Measurements from ENCODE around the gene MPHOSPH9.

MPHOSPH9 gene, protein sequence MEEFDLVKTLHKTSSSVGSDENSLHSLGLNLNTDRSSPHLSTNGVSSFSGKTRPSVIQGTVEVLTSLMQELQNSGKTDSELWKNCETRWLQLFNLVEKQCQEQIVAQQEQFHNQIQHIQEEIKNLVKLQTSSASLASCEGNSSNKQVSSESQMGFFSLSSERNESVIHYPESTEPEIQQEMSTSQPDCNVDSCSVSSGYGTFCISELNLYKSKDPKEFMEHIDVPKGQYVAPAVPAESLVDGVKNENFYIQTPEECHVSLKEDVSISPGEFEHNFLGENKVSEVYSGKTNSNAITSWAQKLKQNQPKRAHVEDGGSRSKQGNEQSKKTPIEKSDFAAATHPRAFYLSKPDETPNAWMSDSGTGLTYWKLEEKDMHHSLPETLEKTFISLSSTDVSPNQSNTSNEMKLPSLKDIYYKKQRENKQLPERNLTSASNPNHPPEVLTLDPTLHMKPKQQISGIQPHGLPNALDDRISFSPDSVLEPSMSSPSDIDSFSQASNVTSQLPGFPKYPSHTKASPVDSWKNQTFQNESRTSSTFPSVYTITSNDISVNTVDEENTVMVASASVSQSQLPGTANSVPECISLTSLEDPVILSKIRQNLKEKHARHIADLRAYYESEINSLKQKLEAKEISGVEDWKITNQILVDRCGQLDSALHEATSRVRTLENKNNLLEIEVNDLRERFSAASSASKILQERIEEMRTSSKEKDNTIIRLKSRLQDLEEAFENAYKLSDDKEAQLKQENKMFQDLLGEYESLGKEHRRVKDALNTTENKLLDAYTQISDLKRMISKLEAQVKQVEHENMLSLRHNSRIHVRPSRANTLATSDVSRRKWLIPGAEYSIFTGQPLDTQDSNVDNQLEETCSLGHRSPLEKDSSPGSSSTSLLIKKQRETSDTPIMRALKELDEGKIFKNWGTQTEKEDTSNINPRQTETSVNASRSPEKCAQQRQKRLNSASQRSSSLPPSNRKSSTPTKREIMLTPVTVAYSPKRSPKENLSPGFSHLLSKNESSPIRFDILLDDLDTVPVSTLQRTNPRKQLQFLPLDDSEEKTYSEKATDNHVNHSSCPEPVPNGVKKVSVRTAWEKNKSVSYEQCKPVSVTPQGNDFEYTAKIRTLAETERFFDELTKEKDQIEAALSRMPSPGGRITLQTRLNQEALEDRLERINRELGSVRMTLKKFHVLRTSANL

DNA sequence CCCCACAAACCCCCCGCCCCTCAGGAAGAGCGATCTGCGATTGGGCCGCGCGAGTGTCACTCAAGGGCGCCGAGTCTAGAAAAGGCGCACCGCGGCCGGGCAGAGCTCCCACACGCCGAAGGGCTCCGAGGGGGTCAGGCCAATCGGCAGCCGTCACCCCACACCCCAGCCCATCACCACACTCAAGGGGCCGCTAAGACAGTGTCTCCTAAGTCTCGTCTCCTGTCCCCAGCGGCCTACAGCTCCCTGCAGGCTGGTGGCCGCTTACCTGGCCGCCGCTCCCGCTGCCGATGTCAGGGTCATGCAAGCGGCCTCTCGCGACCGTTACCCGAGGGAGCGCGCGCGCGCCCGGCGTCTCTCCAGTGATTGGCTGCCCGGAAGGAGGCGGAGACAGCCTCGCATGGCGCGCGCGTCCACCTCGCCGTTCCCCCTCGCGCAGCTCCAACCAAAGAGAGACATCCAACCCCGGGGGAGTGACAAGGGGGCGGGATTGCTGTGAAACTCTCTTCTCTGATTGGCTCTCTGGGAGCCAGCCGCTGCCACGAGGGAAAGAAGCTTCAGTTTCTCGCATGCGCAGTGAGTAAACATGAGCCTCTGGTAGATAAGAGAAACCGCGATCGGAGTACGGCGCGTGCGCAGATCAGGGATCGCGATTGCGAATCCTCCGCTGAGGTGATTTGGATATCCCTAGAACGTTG is at the start of gene MPHOSPH9, which contains the start of gene MTRFR:
MPHOSPH9 (minus strand) TSS at position 335 of the 698 bp plus-strand sequence. CDS start 2,777 bp downstream, outside the sequence.
MTRFR (plus strand) TSS at position 630 of the 698 bp plus-strand sequence. CDS start 20,239 bp downstream, outside the sequence.
- in situ Hi-C loops (cut with MboI; ENCODE audit: low sequenced_read_pairs), result loop anchor here (25.0 kb wide), 1 partner anchor 396 kb away; the partner anchor contains the start of gene HIP1R

DNA sequence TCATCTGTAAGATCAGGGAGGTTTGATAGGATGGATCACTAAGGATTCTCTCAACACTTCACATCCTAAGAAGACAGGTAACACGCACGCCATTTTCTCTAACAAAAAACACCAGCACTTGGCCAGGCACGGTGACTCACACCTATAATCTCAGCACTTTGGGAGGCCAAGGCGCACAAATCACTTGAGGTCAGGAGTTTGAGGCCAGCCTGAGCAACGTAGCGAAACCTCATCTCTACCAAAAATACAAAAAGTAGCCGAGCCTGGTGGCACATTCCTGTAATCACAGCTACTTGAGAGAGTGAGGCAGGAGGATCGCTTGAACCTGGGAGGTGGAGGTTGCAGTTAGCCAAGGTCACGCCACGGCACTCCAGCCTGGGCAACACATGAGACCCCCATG is 49.2 kb upstream of the MPHOSPH9 start:
- in situ Hi-C loops (cut with MboI; ENCODE audit: low sequenced_read_pairs), result no loop called here

DNA sequence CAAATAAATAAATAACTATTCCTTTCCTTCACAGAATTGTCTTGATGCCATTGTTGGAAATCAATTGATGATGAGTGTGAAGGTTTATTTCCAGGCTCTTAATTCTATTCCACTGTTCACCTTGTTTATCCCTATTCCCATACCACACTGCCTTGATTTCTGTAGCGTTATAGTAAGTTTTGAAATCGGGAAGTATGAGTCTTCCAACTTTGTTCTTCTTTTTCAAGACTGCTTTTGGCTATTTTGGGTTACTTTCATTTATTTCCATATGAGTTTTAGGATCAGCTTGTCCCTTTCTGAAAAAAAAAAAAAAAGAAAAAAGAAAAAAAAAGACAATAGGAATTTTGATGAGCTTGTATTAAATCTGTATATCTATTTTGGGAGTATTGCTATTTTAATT is 48.0 kb upstream of the MPHOSPH9 start:
- in situ Hi-C loops (cut with MboI; ENCODE audit: low sequenced_read_pairs), result no loop called here

DNA sequence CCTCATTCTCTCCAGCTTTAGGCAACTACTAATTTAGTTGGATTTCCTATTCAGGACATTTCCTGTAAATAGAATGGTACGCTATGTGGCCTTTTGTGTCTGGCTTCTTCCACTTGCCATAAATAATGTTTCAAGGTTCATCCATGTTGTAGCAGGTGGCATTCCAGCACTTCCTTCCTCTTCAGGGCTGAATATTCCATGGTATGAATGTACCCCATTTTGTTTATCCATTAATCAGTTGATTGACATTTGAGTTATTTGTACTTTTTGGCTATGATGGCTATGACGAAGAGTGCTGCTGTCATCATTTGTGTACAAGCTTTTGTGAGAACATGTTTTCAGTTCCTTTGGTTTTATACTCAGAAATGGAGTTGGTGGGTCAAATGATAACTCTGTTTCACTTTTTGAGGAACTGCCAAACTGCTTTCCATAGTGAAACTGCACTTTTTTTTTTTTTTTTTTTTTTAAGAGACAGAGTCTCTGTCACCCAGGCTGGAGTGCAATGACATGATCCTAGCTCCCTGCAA is 45.2 kb upstream of the MPHOSPH9 start:
- in situ Hi-C loops (cut with MboI; ENCODE audit: low sequenced_read_pairs), result no loop called here

DNA sequence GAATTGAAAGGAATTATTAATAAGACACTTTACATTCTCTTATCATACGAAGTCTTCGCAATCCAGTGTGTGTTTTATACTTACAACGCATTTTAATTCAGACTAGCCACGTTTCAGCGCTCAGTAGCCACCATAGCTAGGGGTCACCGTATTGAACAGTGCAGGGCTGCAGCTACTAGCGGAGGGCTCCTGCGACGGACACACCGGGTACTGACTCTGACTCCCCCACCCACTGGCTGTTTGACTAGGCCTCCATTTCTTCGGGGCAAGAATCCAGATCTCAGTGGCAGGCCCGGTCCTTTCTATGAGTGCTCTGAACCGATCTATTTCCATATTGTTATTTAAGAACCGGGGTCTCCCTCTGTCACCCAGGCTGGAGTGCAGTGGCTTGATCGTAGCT is 40.2 kb upstream of the MPHOSPH9 start:
- in situ Hi-C loops (cut with MboI; ENCODE audit: low sequenced_read_pairs), result no loop called here

DNA sequence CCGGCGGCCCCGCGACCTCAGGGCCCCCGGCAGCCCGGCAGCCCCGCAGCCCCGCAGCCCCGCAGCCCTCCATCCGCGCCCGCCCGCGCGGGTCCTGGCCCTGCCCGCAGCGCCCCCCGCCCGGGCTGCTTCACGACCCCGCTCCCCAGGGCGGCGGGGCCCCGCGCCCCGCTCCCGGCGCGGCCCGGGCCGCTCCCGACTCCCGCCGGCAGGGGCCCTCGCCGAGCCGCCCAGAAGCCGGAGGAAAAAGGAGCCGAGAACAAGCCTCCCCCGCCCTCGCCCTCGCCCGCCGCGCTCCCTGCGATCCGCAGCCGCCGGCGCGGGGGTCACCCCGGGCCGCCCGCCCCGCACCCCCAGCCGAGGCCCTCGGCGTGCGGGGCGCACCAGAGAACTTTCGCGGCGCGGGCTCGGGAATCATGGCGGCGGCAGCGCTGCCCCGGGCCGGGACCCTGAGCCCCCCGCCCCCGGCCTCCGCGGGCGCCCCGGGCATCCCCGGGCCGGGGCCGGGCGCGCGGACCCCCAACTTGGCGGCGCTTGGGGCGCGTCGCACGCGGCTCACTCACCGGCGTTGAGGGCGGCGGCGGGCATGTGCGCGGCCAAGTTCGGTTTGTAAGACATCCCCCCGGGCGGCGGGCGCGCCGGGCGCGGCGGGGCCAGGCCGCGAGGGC is 38.2 kb upstream of the MPHOSPH9 start:
- in situ Hi-C loops (cut with MboI; ENCODE audit: low sequenced_read_pairs), result no loop called here

DNA sequence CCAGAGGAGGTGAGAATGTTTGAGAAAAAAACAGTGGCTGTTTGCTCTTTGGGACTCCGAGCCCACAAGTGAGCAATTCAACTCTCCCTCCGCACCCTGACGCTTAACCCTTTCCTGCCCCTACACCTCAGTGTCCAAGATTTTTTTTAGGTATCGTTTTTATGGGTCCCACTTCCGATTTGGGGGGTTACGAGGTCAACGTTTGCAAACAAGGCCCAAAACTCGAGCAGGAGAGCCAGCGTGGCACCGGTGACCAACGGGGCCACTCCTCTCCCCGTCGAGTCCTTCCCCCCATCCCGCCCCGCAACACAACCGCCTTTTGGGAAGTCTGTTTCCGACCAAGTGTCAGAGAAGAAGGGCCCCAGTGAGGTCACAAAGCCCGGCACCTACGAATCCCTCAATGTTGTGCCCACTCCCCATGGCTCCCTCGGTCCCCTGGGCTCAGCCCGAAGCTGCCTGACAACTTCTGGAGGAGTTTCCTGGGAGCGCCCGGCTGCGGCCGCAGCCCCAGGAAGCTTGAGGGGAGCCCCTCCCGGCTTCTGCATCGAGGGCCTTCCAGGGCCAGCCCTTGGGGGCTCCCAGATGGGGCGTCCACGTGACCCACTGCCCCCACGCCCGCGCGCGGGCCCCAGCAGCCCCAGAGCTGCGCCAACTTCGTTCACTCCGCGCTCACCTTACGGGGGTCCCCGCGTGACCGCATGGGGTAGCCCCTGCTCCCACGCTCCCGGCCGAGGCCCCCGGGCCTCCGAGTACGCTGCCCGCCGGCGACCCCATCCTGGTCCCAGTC is 37.5 kb upstream of the MPHOSPH9 start:
- in situ Hi-C loops (cut with MboI; ENCODE audit: low sequenced_read_pairs), result no loop called here

DNA sequence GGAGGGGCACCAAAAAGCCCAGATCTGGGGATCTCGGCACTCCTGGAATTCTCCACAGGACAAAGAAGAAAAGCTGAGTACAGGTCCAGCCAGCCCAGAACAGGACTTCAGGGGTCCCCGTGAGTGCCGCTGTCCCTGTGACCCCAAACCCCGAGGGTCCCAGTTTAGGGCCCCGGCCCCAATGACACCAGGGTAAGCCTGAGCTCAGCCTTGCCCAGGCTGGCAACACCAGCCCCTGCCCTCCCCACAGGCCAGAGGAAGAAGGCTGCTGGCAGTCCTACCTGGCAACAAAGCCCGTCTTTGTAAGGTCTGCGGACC is 36.9 kb upstream of the MPHOSPH9 start:
- in situ Hi-C loops (cut with MboI; ENCODE audit: low sequenced_read_pairs), result no loop called here

DNA sequence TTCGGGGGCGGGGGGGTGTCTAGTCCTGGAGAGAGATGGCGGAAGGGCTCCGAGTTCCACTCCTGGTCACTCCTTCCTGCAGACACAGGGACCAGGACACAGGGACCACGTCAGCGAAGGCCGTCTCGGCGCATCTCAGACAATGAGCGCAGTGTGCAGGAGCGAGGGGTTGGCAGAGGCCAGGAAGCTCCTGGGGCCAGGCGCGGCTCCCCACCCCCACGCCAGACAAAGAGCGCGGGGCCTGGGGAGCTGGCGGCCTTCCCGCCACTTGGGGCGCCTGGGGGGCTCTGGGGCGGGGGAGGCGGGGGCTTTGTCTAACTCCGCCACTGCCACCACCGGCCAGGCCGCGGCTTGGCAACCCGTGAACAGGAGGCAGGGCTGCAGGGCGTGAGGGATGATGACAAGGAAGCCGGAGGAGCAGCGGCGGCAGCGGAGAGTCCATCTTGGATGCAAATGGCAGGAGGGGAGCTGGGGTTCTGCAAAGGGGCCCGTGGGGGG is 36.5 kb upstream of the MPHOSPH9 start:
- in situ Hi-C loops (cut with MboI; ENCODE audit: low sequenced_read_pairs), result no loop called here

DNA sequence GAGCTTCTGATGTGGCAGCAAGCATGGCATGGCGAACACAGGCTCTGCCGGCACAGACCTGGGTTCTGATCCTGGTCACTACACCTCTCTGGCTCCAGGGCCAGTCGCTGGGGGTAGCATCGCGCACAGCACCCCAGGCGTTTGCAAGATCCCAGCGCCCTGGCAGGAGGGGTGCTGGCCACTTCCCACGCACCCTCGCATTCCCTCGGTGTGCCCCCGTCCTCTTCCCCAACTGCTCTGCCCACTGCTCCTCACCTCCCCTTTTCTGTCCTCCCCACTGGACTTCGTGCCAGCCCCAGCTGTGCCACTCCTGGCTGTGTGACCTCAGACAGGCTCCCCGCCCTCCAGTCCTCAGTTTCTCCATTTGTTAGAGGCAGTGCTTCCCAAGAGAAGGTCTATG is 35.9 kb upstream of the MPHOSPH9 start:
- in situ Hi-C loops (cut with MboI; ENCODE audit: low sequenced_read_pairs), result no loop called here

DNA sequence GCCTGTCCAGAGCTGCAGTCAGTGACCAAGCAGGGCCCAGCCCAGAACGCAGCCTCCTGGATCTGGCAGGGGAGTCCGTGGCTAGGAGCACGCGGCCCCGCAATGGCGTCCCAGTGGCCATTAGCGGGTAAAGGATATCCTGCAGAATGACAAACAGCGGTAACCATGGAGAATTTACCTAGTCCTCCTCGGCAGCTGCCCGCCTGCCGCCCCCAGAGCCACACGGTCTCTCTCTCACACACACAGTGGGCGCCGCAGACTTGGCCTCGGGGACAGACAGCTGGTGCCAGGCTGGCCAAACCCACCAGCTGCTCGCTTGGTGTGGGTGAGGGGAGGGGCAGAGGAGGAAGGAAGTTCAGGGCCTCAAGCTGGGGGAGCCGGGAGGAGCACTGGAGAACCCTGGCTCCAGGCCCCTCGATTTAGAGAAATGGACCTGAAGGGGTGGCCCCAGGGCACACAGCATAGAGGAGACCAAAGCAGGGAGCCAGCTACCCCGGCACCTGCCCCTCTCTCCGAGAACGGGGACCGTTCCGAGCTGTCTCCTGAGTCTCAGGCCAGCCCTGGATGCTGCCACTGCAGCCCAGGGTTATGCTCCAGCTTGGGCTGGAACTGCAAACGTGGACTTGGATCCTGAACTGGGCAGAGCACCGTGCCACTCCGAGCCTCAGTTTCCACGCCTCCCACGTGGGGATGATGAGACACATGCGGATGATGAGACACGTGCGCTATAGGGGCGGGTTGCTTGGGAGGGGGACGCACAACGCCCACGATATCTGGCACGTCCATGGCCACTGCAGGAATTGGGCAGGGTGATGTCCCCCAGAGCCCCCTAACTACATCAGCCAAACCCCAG is 35.3 kb upstream of the MPHOSPH9 start:
- in situ Hi-C loops (cut with MboI; ENCODE audit: low sequenced_read_pairs), result no loop called here

DNA sequence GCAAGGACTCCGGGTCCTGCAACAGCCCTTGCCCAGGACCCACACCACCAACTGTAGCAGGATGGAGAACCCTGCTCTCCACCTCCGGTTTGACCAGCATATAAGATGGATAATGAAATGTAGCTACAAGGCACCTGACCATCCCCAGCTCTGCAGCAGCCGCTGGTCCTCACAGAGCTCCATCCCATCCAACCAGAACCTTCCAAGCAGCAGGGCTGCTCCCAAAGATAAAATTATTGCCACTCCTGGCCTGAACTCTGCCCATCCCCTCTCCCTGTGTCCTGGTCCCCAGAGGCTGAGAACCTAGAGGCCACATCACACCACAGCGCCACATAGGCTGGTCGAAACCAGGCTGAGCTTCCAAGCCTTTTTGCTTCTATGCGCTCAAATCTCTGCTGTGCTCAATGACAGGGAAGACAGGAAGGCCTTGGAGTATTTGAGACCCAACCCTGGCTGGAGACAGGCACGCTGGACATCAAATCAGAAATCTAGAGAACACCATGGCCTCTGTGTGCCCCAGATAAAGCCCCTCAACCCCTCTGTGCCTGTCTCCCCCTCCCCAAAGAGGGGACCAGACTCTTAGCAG is 34.5 kb upstream of the MPHOSPH9 start:
- in situ Hi-C loops (cut with MboI; ENCODE audit: low sequenced_read_pairs), result no loop called here

DNA sequence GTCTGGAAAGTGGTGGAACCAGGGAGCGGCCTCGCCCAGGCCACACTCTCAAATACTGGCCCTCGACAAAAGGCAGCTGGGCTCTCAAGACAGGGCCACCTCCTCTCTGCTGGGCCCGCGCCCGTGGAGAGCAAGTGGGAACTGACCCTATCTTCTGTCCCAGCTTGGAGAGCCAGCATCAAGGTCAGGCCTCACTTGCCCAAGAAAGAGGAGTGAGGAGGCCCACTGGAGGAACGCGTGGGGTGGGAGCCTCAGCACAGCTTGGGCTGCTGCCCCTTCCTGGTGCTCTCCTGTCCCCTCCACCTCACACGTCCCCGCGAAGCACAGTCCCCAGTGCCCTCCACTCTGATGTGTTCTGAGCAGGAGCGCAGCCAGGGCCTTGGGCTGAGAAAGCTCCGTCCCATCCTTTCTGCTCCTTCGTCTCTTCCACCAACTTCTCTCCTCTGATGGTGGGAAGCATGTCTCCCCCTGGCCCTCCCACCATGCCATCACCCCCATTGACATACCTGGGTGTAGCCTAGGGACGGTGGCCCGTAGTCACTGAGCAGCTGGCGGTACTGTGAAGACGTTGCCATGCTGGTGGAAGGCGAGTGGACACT is 33.8 kb upstream of the MPHOSPH9 start:
- in situ Hi-C loops (cut with MboI; ENCODE audit: low sequenced_read_pairs), result no loop called here

DNA sequence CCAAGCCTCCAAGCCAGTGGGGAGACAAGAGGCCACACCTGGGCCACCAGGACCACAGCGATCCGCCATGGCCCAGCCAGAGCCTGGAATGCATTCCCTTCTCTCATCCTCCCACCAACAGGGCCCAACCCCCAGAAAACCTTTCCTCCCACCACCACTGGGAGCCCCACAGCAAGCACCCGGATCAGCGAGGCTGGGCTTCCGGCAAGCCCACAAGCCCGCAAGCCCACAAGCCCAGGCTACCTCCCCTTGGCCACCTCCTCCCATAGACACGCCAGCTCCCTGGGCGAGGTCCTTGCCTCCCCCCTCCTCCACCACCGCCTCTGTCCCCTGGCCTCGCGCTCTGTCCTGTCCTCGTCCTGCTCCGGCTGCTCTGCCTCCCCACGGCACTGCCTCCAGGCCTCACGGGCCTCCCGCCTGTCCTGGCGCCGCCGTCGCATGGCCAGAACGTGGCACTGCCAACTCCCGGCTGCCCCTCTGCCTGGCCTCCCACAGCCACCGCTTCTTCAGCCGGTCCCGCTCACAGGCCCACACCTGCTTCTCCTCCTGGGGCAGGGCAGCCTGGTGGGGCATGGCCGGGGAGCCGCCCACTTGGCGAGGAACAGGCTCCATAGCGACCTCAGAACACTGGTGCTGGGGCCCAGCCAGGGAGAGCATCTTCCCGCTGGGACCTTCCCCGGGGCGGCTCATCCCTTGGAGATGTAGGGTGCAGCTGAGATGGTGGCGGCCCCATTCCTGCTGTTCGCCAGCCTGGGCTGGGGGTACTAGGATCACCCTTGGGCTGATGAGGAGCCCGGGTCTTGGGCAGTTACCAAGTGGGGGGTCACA is 33.1 kb upstream of the MPHOSPH9 start:
- in situ Hi-C loops (cut with MboI; ENCODE audit: low sequenced_read_pairs), result no loop called here

DNA sequence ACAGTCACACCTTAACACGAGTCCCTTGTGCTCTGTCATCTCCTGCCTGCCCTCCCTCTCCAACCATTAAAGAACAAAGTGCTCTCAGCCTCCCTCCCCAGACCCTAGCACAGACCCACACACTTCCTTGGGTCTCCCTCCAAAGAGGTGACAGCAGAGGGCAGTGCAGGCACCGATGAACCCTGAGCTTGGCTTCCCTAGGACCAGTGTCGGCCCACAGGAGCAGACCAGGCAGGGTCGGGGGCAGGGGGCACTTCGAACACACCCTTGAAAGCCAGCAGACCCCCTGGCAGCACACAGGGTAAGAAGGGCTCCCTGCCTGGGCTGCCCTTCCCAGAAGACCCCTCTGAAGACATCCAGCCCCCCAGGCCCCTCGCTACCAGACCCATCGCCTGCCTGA is 31.7 kb upstream of the MPHOSPH9 start:
- in situ Hi-C loops (cut with MboI; ENCODE audit: low sequenced_read_pairs), result no loop called here

DNA sequence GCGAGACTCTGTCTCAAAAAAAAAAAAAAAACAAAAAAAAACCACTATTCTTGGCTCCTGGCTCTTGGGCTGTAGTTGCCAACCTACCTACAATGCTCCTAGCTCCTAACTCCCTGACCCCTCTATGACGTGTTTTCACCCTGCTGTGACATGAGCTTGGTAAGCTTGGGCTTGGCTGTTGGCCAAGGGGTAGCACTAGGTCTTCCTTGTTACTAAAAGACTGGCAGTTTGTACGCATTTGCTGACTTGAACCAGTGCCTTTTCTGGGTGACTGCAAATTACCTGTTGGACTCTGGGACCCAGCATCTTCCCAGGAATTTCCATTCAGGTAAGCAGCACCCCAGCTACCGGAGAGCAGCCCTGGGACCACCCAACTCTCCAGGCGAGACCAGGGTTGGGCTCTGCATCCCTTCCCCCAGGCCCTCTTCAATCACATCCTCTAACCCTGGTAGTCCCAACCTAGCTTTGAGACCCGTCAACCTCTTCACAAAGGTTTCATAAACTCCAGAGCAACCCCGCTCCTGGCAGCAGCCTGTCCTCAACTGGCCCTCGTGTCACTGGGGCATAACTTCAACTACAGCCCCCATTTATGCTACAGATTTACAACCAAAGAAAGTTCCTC is 30.4 kb upstream of the MPHOSPH9 start:
- in situ Hi-C loops (cut with MboI; ENCODE audit: low sequenced_read_pairs), result no loop called here

All from HL-60/S4 treated with retinoic acid at 250 ng/mL for 4 days and 3 days (cell line).